BLaER1 (cell line): ENCODE results near the gene CENPA.
"Not testable (repeated sequence)": the region's sequence is repeated elsewhere in the genome, so short reads cannot be mapped to it uniquely, and the experiment has no call there.

ENCODE experiments used
- H3K27ac ChIP-seq: shearing (Covaris generic); formaldehyde crosslinking; 2 replicates; pipeline ENCODE4 v1.8.1; 2022
- H3K27me3 ChIP-seq: shearing (Covaris generic); formaldehyde crosslinking; 2 replicates; pipeline ENCODE4 v1.8.1; 2022
- H3K36me3 ChIP-seq: shearing (Covaris generic); formaldehyde crosslinking; 2 replicates; pipeline ENCODE4 v1.8.1; 2022
- H3K4me1 ChIP-seq: shearing (Covaris generic); formaldehyde crosslinking; 2 replicates; pipeline ENCODE4 v1.8.1; 2022
- H3K4me2 ChIP-seq: shearing (Covaris generic); formaldehyde crosslinking; 2 replicates; pipeline ENCODE4 v1.8.1; 2022
- H3K4me3 ChIP-seq: shearing (Covaris generic); formaldehyde crosslinking; 2 replicates; pipeline ENCODE4 v1.8.1; 2022
- H3K9ac ChIP-seq: shearing (Covaris generic); formaldehyde crosslinking; 2 replicates; pipeline ENCODE4 v1.8.1; 2022
- H3K9me3 ChIP-seq: shearing (Covaris generic); formaldehyde crosslinking; 2 replicates; pipeline ENCODE4 v1.8.1; 2022
- H4K20me1 ChIP-seq: shearing (Covaris generic); formaldehyde crosslinking; 2 replicates; pipeline ENCODE4 v1.8.1; 2022
- Cebpa-rat ChIP-seq: shearing (Covaris generic); IDR thresholded peaks from 2 replicates; pipeline ENCODE4 v1.8.1; 2022

CENPA gene

DNA sequence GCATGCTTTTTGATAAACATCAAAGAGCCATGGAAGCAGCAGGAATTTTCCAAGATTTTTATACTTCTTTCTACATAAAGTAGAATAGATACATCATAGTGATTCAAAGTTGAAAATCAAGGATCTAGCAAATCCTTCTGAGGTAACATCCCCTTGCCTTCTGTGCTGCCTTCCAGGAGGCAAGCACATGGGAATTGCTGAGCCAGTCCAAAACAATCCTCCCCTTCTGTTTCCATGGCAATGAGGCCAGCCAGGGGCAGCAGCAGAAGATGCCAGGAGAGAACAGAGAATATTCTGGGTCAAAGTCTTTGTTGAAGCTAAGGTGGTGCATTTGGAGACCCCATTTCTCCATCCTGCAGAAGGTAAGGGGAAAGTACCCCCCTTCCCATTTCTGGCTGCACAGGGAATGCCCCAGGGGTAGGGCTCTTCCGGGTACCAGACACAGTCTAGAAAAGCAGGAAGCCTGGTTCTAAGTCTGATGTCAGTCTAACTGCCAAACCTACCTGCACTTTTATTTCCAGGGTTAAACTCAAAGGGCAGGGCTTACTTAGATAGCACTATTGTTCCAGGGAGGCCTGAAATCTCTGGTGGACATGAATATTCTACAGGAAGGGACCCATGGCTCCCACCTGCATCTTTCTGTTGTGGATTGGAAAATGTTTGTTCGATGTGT lies 22.1 kb downstream of the CENPA start:
- H3K9me3 ChIP-seq: no peaks in the 10 kb centered on the region
- no peaks in the 10 kb centered on the region for H3K36me3 ChIP-seq
- TF ChIP-seq Cebpa-rat: no peak
- H3K27me3 ChIP-seq: no peaks in the 10 kb centered on the region
- peaks cover 16% of the 10 kb centered on the region for H3K4me1 ChIP-seq
- no peak overlapping the region for H3K4me3 ChIP-seq
- no peak overlapping the region for H3K27ac ChIP-seq
- H3K4me2 ChIP-seq: no peak overlapping the region
- H4K20me1 ChIP-seq: no peaks in the 10 kb centered on the region
- no peak overlapping the region for H3K9ac ChIP-seq

DNA sequence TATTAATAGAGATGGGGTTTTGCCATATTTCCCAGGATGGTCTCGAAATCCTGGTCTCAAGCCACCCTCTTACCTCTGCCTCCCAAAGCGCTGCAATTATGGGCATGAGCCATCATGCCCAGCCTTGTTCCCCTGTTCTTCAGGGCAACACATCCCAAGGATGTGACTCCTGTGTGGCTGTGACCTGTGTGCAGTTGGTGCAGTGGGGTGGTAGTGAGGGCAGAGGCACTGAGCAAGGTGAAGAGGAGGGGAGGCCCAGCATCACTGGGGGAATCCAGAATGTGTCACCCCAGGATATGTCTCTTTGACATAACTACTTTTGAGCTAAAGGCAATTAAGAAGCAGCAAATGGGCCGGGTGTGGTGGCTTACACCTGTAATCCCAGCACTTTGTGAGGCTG lies 23.4 kb downstream of the CENPA start:
- peaks cover 16% of the 10 kb centered on the region for H3K4me1 ChIP-seq
- no peaks in the 10 kb centered on the region for H4K20me1 ChIP-seq
- H3K9ac ChIP-seq: no peak overlapping the region
- 0 out of 2 replicates have a peak, but pooled peaks cover under 1% of the 10 kb centered on the region for H3K9me3 ChIP-seq
- H3K27ac ChIP-seq: no peak overlapping the region
- no peaks in the 10 kb centered on the region for H3K36me3 ChIP-seq
- no peak for TF ChIP-seq Cebpa-rat
- no peaks in the 10 kb centered on the region for H3K27me3 ChIP-seq
- no peak overlapping the region for H3K4me3 ChIP-seq
- H3K4me2 ChIP-seq: 0 out of 2 replicates have a peak overlapping the region, but pooled peaks have one; percentile 51

DNA sequence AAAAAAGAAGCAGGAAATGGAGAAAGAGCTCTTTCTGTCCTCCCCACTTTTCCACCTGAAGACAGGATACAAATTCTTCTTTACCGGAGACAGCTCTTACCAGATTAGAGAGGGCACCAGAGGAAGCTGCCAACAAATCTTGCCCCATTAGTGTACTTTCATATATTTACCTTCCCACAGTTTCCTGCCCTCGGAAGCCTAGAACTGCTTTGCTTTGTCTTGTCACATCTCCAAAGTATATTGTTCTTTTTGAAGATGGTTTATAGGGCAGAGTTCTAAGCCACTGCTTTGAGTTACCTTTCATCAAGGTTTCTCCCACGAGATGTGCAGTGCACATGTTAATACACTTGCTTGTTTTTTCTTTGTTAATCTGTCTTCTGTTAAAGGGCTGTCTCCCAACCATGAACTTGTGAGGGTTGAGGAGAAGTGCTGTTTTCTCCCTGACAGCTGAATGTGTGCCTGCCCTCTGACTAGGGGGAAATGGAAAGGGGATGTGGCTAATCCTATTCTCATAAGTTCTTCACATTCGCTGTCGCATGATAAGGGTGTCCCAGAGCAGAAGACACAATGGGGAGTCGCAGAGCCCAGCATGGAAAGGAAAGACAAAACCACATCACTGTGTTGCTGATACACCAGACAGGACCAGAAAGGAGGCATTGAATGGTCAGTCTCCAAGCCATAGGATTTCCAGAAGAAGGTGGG lies 24.2 kb downstream of the CENPA start:
- Histone ChIP-seq H3K4me1 (peaks cover 16% of the 10 kb centered on the region), H3K36me3 (no peaks in the 10 kb centered on the region), H4K20me1 (no peaks in the 10 kb centered on the region), H3K9ac (no peak overlapping the region; the same call in 1 of the 2 replicates), H3K27me3 (no peaks in the 10 kb centered on the region), H3K4me2 (peak overlapping the region; percentile 51), H3K4me3 (no peak overlapping the region), H3K9me3 (0 out of 2 replicates have a peak, but pooled peaks cover 5% of the 10 kb centered on the region), H3K27ac (no peak overlapping the region)
- no peak for TF ChIP-seq Cebpa-rat

DNA sequence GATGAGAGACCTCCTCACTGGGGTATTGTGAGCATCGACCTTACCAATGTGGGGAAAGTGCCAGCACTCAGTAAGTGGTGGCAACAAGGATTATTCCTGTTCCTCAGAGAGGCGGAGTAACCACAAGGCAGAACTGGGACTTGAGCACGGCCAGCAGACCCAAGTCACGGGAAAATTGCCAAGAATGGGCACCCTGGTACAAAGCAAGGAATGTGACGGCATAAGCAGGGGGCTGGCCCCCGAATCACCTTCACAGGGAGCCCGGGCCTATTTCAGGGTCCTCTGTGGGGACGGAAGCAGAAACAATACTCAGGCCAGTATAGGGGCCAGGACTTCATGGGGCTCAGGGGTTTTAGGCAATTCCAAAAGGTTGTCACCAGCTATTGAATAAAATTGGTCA lies 25.4 kb downstream of the CENPA start:
- Histone ChIP-seq H3K9me3 (0 out of 2 replicates have a peak, but pooled peaks cover 5% of the 10 kb centered on the region), H3K27me3 (no peaks in the 10 kb centered on the region), H4K20me1 (no peaks in the 10 kb centered on the region), H3K4me3 (no peak overlapping the region), H3K9ac (no peak overlapping the region), H3K27ac (no peak overlapping the region), H3K4me1 (peaks cover 16% of the 10 kb centered on the region), H3K4me2 (no peak overlapping the region), H3K36me3 (no peaks in the 10 kb centered on the region)
- no peak for TF ChIP-seq Cebpa-rat

DNA sequence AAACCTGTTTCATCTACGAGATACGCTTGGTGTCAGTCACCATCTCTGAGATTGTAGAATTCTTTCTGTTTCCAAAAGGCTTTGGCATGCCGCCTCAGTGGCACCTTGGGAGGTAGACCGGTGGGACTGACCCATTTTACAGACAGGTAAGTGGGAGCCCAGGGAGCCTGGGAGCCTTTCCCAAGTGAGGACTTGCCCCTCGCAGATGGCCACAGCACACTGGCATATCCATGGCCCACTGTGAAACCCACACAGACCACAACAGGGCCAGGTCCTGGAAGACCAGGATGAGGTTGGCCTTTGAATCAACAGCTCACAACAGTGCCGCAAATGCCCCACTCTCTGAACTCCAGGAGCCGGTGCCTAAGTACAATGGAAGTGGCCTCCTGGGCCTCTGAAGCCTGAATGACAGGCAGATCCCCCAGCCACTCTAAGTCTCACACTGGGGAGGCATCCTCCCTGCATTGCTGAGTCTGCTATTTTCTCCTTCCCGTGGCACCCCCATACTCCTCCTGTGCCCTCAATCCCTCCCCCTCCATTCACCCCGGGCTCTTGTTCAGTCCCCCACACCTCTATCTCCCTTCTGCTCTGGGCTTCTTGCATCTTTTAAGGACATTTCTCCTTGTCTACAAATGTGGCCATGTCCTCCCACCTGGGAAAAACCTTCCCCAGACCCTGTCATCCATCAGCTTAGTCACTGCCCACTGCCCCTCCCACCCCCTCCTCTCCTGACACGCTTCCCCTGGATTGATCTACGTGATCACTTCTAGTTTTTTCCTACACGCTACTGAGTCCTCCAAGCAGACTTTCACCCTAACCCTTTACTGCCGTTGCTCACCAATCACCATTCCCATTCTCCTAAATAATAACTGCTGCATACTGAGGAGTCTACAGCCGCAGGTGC lies 26.2 kb downstream of the CENPA start:
- H4K20me1 ChIP-seq: no peaks in the 10 kb centered on the region
- H3K4me2 ChIP-seq: no peak overlapping the region
- no peak overlapping the region for H3K27ac ChIP-seq
- no peaks in the 10 kb centered on the region for H3K27me3 ChIP-seq
- 0 out of 2 replicates have a peak, but pooled peaks cover 5% of the 10 kb centered on the region for H3K9me3 ChIP-seq
- no peaks in the 10 kb centered on the region for H3K36me3 ChIP-seq
- peaks cover 16% of the 10 kb centered on the region for H3K4me1 ChIP-seq
- no peak overlapping the region for H3K4me3 ChIP-seq
- H3K9ac ChIP-seq: no peak overlapping the region
- no peak for TF ChIP-seq Cebpa-rat

DNA sequence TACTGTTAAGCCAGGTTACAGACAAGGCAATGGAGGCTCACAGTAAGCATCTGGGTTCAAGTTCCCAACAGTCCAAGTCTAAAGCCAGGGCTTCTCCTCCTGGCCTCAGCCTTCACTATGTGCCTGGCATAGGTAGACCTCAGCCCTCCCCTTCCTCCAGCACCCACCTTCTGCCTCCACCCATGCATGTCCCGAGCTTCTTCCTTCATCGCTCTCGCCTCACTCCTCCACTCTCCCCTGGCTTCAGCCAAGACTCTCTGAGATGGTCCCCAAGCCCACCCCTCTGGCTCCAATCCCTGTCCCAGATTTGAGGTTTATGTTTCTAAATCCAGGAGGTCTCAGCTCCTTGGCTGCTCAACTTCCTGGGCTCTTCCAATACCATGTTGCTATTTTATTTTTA lies 26.9 kb downstream of the CENPA start:
- TF ChIP-seq Cebpa-rat: no peak
- Histone ChIP-seq H3K27me3 (no peaks in the 10 kb centered on the region), H3K36me3 (no peaks in the 10 kb centered on the region), H4K20me1 (no peaks in the 10 kb centered on the region), H3K27ac (no peak overlapping the region), H3K9me3 (0 out of 2 replicates have a peak, but pooled peaks cover 5% of the 10 kb centered on the region), H3K4me2 (no peak overlapping the region), H3K4me3 (no peak overlapping the region), H3K9ac (no peak overlapping the region), H3K4me1 (peaks cover 16% of the 10 kb centered on the region)

DNA sequence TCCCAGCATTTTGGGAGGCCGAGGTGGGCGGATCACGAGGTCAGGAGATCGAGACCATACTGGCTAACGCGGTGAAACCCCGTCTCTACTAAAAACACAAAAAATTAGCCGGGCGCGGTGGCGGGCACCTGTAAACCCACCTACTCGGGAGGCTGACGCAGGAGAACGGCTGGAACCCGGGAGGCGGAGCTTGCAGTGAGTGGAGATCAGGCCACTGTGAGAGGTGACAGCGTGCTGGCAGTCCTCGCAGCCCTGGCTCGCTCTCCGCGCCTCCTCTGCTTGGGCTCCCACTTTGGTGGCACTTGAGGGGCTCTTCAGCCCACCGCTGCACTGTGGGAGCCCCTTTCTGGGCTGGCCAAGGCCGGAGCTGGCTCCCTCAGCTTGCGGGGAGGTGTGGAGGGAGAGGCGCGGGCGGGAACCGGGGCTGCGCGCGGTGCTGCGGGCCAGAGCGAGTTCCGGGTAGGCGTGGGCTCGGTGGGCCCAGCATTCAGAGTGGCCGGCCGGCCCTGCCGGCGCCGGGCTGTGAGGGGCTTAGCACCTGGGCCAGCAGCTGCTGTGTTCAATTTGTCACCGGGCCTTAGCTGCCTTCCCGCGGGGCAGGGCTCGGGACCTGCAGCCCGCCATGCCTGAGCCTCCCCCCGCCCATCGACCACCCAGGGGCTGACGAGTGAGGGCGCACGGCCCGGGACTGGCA lies 28.4 kb downstream of the CENPA start:
- H3K4me2 ChIP-seq, H3K4me3 ChIP-seq, H4K20me1 ChIP-seq, H3K9ac ChIP-seq, H3K36me3 ChIP-seq, H3K9me3 ChIP-seq, H3K27me3 ChIP-seq, H3K27ac ChIP-seq: not testable (repeated sequence)
- H3K4me1 ChIP-seq: peaks cover 16% of the 10 kb centered on the region

DNA sequence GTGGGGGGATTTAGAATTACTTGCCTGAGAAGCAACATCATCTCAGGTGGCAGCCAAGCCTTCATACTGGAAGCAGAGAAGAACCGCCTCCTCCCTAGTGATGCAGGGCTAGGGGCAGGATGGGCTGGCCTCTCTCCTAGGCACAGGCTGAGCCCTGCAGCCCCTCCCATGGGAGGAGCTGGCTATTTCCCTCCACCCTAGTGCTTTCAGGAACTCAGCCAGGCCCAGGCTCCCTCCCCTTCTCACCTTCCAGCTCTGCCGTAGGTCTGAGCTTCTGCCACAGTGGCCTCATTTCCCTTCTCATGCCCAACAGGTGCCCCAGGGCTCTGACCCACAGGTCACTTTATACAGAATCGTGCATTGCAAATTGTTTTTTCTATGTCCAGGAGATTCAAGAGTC lies 31.0 kb downstream of the CENPA start:
- H3K9ac ChIP-seq: no peak overlapping the region
- TF ChIP-seq Cebpa-rat: no peak
- no peak overlapping the region for H3K4me3 ChIP-seq
- H3K4me2 ChIP-seq: no peak overlapping the region
- H3K27ac ChIP-seq: no peak overlapping the region
- H3K36me3 ChIP-seq: no peaks in the 10 kb centered on the region
- H3K4me1 ChIP-seq: peaks cover under 1% of the 10 kb centered on the region; the same call in 1 of the 2 replicates
- 0 out of 2 replicates have a peak, but pooled peaks cover 5% of the 10 kb centered on the region for H3K9me3 ChIP-seq
- no peaks in the 10 kb centered on the region for H4K20me1 ChIP-seq
- no peaks in the 10 kb centered on the region for H3K27me3 ChIP-seq

DNA sequence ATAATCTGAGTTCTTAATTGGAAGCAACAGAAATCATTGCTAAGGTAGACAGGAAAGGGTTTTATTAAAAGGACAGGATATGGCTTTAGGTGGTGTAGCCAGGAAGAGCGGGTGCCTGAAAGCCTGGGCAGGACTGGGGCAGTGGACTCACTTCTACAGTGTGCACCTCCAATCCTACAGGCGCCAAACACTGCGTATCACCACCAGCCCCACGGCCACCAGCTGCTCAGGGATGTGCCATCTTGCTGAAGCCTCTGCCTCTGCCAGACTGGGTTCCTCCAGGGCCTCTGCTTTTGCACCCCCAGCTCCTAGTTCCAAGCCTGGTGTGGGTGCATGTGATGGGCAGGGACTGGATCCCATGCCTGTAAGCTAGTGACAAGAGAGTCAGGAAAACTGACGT lies 32.4 kb downstream of the CENPA start:
- no peak overlapping the region for H3K4me3 ChIP-seq
- no peaks in the 10 kb centered on the region for H3K36me3 ChIP-seq
- H3K9me3 ChIP-seq: 0 out of 2 replicates have a peak, but pooled peaks cover 5% of the 10 kb centered on the region
- H3K9ac ChIP-seq: no peak overlapping the region
- peaks cover 14% of the 10 kb centered on the region for H3K4me1 ChIP-seq
- no peaks in the 10 kb centered on the region for H3K27me3 ChIP-seq
- H3K27ac ChIP-seq: no peak overlapping the region
- TF ChIP-seq Cebpa-rat: no peak
- H4K20me1 ChIP-seq: no peaks in the 10 kb centered on the region
- H3K4me2 ChIP-seq: no peak overlapping the region
